IMR-90 (cell line): ENCODE results near the gene DNM3.

Experiments
- CEBPB ChIP-seq: IDR thresholded peaks from 2 replicates; pipeline ENCODE4 v1.6.1; 2012; ENCODE audit warnings: low read depth, low read length, improper control_type of control experiment
- FOS ChIP-seq: fragments of 150-350 bp; IDR thresholded peaks from 2 replicates; pipeline ENCODE4 v1.6.1; 2016; ENCODE audit warnings: low read depth, low read length
- POLR2A ChIP-seq: IDR thresholded peaks from 2 replicates; pipeline ENCODE4 v1.6.1; 2012; ENCODE audit warnings: mild to moderate bottlenecking, low read depth, low read length
- TF ChIP-seq, protein P1 (sequence below): conservative IDR thresholded peaks from 2 replicates; pipeline ENCODE4 v1.5.1; 2012; ENCODE audit warnings: mild to moderate bottlenecking, low read depth, low read length, improper control_type of control experiment

DNA sequence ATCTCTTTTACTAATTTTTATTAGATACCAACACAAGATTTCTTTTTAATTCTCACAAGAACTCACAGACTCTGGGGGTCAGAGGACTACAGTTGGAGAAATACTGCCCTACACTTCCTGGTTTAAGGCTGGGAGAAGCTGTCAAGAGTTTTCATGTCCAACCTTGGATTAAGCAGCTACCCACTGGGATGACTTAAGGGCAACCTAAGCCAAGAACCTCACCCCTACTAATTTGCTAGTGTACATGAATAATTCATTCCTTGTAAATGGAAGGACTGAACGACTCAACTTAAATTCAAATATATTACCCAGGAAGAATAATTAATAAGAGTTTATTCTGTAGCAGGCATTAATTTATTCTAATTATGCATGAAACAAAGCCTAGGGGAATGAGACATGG, 396.9 kb downstream of the DNM3 start:
- TF ChIP-seq, protein P1, sequence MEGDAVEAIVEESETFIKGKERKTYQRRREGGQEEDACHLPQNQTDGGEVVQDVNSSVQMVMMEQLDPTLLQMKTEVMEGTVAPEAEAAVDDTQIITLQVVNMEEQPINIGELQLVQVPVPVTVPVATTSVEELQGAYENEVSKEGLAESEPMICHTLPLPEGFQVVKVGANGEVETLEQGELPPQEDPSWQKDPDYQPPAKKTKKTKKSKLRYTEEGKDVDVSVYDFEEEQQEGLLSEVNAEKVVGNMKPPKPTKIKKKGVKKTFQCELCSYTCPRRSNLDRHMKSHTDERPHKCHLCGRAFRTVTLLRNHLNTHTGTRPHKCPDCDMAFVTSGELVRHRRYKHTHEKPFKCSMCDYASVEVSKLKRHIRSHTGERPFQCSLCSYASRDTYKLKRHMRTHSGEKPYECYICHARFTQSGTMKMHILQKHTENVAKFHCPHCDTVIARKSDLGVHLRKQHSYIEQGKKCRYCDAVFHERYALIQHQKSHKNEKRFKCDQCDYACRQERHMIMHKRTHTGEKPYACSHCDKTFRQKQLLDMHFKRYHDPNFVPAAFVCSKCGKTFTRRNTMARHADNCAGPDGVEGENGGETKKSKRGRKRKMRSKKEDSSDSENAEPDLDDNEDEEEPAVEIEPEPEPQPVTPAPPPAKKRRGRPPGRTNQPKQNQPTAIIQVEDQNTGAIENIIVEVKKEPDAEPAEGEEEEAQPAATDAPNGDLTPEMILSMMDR = no peak
- TF ChIP-seq FOS (no peak), POLR2A (no peak), CEBPB (no peak)
